HG03045 (cell line): ENCODE measurements around the gene HOXA9.

Experiments
- ATAC-seq: cut with Tn5 transposase; IDR thresholded peaks from one replicate; pipeline ENCODE4 v1.9.1; 2021; ENCODE audit warnings: mild to moderate bottlenecking, moderate library complexity; ENCODE audit not compliant: unreplicated experiment

The HOXA9 gene

GRCh38 chr7:27188386-27189294, 23.3 kb upstream of the HOXA9 start:
- no peak for ATAC-seq

GRCh38 chr7:27187475-27188385, 22.4 kb upstream of the HOXA9 start:
- ATAC-seq: no peak

- no peak for ATAC-seq
Measured at GRCh38 chr7:27186668-27187474, 21.5 kb upstream of the HOXA9 start.

GRCh38 chr7:27185854-27186667, 20.7 kb upstream of the HOXA9 start:
- ATAC-seq: no peak

GRCh38 chr7:27185013-27185853, 19.9 kb upstream of the HOXA9 start, which contains the start of gene HOXA11:
Gene HOXA11 (minus strand): TSS chr7:27185232. CDS start chr7:27185144, 88 bp downstream.
- no peak for ATAC-seq

GRCh38 chr7:27184337-27185012, 19.1 kb upstream of the HOXA9 start:
- ATAC-seq: no peak

- no peak for ATAC-seq
Measured at GRCh38 chr7:27183682-27184336, 18.5 kb upstream of the HOXA9 start.

- no peak for ATAC-seq
Measured at GRCh38 chr7:27182861-27183681, 17.7 kb upstream of the HOXA9 start.

GRCh38 chr7:27182285-27182841, 17.0 kb upstream of the HOXA9 start:
- no peak for ATAC-seq

GRCh38 chr7:27181795-27182275, 16.5 kb upstream of the HOXA9 start:
- ATAC-seq: no peak

- no peak for ATAC-seq
Measured at GRCh38 chr7:27180431-27181420, 15.4 kb upstream of the HOXA9 start.

GRCh38 chr7:27179503-27180430, 14.4 kb upstream of the HOXA9 start:
- no peak for ATAC-seq

- no peak for ATAC-seq
Measured at GRCh38 chr7:27179030-27179429, 13.7 kb upstream of the HOXA9 start.

GRCh38 chr7:27178366-27178765, 13.0 kb upstream of the HOXA9 start:
- ATAC-seq: no peak
